NCI-H82 treated with DMSO at 0.1 percent for 48 hours (cell line): ENCODE measurements around the gene ATXN1L.
A peak's percentile ranks its signal among the peaks of the same experiment; 100 is the strongest.
"Not testable (repeated sequence)": the region's sequence is repeated elsewhere in the genome, so short reads cannot be mapped to it uniquely, and the experiment has no call there.

Experiments used
- DNase-seq: peaks from one replicate; lab custom pipeline; 2025; ENCODE audit not compliant: unreplicated experiment; lab: John Stamatoyannopoulos, UW

ATXN1L gene

DNA sequence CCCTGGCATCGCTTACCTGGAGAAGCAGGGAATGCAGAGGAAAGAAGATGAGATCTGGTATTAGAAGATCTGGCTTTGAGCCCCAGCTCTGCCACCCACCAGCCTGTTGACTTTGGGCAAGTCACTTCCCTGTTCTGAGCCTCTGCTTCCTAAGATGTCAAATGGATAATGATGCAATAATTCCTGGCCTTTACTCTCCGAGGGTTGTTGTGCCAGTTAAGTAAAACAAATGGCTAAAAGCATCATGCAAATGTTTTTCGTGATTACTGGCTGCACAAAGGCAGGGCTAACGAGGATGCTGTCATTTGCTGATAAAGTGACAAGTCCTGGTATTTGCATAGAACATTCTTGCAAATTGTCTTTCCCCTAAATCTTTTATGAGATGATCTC is 39.5 kb downstream of the ATXN1L start:
- DNase-seq = no peak

DNA sequence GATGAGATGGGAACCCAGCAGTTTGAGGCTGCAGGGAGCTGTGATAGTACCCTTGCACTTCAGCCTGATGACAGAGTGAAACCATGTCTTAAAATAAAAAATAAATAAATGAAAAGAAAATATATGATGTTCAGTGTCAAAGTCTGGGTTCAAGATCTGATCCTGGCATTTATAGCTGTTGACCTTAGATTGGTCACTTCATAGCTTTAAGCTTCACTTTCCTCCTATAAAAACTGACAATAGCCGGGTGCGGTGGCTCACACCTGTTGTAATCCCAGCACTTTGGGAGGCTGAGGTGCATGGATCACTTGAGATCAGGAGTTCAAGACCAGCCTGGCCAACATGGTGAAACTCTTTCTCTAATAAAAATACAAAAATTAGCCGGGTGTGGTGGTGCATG is 43.4 kb downstream of the ATXN1L start:
- no peak for DNase-seq

DNA sequence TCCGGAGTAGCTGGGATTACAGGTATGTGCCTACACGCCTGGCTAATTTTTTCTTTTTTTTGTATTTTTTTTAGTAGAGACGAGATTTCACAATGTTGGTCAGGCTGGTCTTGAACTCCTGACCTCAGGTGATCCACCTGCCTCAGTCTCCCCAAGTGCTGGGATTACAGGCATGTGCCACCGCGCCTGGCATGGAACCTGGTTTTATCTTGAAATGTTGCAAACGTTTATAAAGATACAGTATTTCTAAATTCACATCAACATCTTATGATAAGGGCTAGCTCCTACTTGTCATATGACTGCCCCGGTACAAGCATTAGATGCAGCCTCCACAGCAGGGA is 48.1 kb downstream of the ATXN1L start:
- no peak for DNase-seq

DNA sequence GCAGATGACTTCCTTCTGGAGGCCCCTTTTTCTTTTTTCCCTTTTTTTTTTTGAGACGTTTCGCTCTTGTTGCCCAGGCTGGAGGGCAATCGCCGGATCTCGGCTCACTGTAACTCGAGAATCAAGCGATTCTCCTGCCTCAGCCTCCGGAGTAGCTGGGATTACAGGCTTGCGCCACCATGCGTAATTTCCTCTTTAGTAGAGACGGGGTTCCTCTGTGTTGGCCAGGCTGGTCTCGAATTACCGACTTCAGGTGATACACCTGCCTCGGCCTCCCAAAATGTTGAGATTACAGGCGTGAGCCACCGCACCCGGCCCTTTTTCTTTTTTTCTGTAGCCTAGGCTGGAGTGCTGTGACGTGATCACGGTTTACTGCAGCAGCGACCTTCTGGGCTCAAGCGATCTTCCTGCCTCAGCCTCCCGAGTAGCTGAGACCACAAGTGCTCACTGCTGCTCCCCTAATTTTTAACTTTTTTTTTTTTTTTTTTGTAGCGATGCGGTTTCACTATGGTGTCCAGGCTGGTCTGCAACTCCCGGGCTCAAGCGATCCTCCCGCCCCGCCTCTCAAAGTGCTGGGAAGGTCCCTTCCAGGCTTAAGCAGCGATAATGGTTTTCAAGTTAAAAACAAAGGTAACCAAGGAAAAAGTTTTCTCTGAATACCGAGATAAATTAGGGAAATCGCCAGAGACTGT is 48.6 kb downstream of the ATXN1L start:
- DNase-seq = no peak

DNA sequence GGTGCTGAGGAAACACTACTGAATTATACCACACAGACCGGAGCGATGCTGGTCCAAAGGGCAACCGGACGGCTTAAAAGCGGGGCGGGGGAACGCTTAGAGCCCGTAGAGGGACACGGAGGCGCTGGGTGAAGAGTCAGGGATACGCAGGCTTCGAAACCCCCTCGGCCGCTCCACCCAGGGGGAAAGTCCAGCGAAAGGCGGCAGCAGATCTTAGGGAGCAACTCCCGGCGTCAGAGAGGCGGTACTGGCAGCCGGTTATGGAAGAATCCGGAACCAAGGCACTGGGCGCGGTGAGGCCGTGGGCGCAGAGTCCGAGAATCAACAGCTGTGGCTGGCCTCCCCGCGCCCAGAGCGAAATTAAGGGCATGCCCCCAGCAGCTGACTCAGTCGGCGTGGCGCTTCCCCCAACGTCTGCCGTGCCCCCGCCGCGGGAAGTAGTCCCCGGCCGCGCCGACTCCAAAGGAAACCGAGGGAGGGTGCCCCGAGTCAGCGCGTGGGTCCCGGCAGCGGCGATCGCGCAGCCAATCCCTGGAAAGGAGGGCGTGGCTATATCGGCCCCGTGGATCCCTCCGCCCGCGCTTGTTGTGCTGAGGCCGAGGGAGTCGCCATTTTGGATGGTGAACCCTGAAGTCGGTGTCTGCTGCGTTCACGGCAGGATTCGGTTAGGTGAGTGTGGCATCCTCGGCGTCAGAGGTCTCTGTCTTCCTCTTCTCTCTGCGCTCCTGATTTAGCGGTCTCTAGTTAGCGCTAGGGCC is 49.3 kb downstream of the ATXN1L start, which contains the start of gene IST1:
Gene IST1 (plus strand): TSS at position 611 of the 758 bp plus-strand sequence. CDS start 20,110 bp downstream, outside the sequence.
- DNase-seq = peak; percentile 87

DNA sequence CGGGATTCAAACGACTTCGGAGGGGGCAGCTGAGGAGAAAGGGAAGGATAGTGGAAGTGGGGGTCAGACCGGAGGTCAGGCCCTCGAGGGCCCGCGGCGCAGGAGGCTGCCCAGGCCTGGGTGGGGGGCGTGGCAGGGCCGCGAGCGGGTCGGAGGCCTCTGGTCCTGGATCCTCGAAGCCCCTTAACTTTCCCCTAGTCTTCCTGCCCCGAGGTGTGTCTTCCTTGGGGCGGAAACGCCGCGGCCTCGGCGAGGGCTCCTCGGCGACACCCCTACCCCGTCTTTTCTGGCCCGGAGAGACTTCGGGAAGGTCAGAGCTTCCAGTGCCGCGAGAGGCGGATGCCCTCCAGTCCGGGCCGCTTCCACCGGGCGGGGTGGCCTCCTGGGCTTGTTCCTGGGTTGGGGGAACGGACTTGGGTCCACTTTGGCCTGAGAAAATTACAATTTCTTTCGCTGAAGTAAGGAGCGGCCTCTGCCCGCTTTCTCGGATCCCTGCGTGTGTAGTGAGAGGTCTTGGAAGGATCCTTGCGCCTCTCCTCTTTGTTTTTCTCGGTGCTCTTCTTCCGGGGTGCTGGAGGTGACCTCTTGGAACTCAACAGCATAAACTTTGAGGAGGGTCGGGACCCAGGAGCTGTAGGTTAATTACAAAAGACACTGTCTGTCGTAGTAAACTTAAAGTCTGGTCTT is 50.0 kb downstream of the ATXN1L start:
- DNase-seq = no peak

DNA sequence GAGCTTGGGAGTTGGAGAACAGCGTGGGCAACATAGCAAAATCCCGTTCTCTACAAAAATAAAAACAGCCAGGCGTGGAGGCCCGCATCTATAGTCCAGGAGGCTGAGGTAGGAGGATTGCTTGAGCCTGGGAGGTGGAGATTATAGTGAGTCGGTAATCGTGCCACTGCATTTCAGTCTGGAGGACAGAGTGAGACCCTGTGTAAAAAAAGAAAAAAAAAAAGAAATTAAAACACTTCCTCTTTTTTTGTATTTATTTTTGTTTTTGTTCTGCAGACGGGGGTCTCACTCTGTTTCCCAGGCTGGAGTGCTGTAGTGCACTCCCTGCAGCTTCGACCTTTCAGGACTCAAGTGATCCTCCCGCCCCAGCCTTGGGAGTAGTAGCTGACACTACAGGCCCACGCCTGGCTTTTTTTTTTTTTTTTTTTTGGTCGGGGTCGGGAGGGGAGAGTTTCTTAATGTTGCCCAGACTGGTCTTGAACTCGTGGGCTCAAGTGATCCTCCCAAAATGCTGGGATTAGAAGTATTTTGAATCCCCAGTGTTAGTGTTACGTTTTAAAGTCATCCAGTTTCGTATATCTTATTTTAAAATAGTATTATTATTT is 51.1 kb downstream of the ATXN1L start:
- DNase-seq = no peak

DNA sequence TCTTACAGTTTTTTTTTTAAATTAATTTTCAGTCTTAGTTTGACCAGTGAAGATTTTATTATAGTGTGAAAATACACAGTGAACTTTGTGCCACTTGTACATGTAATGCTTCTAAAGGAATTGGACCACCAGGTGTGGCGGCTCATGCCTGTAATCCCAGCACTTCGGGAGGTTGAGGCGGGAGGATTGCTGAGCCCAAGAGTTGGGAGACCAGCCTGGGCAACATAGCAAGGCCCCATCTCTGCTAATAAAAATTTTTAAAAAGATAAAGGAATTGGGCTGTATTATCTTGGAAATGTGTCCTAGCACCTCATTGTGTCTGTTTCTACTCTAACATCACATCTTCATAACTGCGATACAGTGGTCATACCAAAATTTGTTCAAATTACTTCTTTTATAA is 53.4 kb downstream of the ATXN1L start:
- DNase-seq = no peak

DNA sequence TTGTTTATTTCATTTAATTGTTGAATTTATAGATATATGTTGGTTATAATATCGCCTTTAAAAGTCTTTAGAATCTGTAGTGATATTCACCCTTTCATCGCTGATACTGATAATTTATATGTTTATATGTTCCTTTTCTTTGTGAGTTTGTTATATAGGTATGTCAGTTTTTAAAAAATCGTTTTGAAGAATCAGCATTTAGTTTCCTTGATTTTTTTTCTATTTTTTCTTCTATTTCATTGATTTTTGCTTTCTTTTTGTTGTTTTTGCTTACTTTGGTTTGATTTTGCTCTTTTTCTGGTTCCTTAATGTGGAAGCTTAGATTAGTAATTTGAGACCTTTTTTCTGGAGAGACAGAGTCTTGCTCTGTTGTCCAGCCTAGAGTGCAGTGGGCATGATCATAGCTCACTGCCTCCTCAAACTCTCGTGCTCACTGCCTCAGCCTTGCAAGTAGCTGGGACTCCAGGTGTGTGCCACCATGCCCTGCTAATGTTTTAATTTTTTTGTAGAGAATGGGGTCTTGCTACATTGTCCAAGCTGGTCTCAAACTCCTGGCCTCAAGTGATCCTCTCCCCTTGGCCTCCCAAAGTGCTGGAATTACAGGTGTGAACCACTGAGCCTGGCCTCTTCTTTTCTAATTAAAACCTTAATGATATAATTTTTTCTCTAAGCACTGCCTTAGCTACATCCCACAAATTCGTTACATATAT is 57.0 kb downstream of the ATXN1L start:
- DNase-seq = no peak

DNA sequence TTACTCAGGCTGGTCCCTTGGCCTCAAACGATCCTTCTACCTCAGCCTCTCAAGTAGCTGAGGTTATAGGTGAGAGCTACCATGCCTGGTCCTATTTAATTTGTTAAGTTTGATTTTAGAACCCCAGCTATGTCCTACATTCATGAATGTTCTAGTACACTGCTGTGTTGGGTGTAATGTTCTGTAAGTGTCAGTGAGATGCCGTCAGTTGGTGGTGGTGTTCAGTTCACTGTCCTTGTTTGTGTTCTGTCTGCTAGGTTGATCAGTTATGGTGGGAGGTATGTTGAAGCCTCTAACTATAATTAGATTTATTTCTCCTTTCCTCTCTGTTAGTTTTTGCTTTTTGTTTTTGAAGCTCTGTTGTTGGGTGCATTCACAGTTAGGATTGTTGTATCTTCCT is 57.8 kb downstream of the ATXN1L start:
- no peak for DNase-seq

DNA sequence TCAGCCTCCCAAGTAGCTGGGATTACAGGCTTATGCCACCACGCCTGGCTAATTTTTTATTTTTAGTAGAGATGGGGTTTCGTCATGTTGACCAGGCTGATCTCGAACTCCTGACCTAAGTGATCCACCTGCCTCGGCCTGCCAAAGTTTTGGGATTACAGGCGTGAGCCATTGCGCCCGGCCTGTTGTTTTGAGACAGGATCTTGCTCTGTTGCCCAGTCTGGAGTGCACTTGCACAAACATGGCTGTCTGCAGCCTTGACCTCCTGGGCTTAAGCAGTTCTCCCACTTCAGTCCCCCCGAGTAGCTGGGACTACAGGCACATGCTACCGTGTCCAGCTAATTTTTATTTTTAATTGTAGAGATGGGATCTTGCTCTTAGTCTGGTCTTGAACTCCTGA is 58.5 kb downstream of the ATXN1L start:
- no peak for DNase-seq

DNA sequence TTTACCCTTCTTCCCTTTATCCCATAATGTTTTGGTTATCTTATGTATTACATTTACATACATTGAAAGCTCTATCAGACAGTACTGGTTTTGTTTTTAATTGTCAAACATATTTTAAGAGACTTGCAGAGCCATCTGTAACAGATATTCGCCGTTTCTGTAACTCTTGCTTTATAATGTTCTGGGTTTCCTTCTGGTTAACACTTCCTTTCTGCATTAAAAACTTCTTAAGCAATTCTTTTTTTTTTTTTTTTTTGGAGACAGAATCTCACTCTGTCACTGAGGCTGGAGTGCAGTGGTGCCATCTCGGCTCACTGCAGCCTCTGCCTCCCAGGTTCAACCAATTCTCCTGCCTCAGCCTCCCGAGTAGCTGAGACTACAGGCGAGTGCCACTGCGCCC is 60.0 kb downstream of the ATXN1L start:
- not testable (repeated sequence) for DNase-seq
